T-helper 22 cell (primary cell): Measurements from ENCODE around the gene MAST4.

Experiments used
- DNase-seq: peaks from one replicate; pipeline ENCODE4 v3.0.0-alpha.2; 2020; ENCODE audit warnings: low read depth

MAST4 gene

GRCh38 chr5:66963559-66963971 lies 367.4 kb downstream of the MAST4 start:
- DNase-seq, result no peak

GRCh38 chr5:66966439-66966838 lies 370.2 kb downstream of the MAST4 start:
- no peak for DNase-seq

GRCh38 chr5:66967102-66967501 lies 370.9 kb downstream of the MAST4 start:
- DNase-seq, result no peak

GRCh38 chr5:66967826-66968262 lies 371.7 kb downstream of the MAST4 start:
- no peak for DNase-seq

- no peak for DNase-seq
Measured at GRCh38 chr5:66969484-66969883, 373.3 kb downstream of the MAST4 start.

GRCh38 chr5:66969963-66970362 lies 373.8 kb downstream of the MAST4 start:
- no peak for DNase-seq

- no peak for DNase-seq
Measured at GRCh38 chr5:66972004-66972403, 375.8 kb downstream of the MAST4 start.

GRCh38 chr5:66974256-66974655 lies 378.1 kb downstream of the MAST4 start:
- no peak for DNase-seq

GRCh38 chr5:66976108-66976507 lies 379.9 kb downstream of the MAST4 start:
- DNase-seq, result no peak

- DNase-seq, result no peak
Measured at GRCh38 chr5:66979738-66980137, 383.5 kb downstream of the MAST4 start.

- no peak for DNase-seq
Measured at GRCh38 chr5:66981266-66982055, 385.3 kb downstream of the MAST4 start.

- no peak for DNase-seq
Measured at GRCh38 chr5:66982056-66982387, 385.8 kb downstream of the MAST4 start.

- no peak for DNase-seq
Measured at GRCh38 chr5:66982470-66982869, 386.3 kb downstream of the MAST4 start.

- DNase-seq, result no peak
Measured at GRCh38 chr5:66985417-66985816, 389.2 kb downstream of the MAST4 start.

GRCh38 chr5:66986009-66986408 lies 389.8 kb downstream of the MAST4 start:
- DNase-seq, result no peak

GRCh38 chr5:66986534-66986933 lies 390.3 kb downstream of the MAST4 start:
- DNase-seq, result no peak

GRCh38 chr5:66987126-66987525 lies 390.9 kb downstream of the MAST4 start:
- DNase-seq, result no peak

GRCh38 chr5:66987540-66987939 lies 391.3 kb downstream of the MAST4 start:
- DNase-seq, result no peak

GRCh38 chr5:66987949-66988838 lies 392.0 kb downstream of the MAST4 start:
- DNase-seq, result no peak

- DNase-seq, result no peak
Measured at GRCh38 chr5:66989286-66989685, 393.1 kb downstream of the MAST4 start.

- DNase-seq, result no peak
Measured at GRCh38 chr5:66989781-66990180, 393.6 kb downstream of the MAST4 start.

GRCh38 chr5:66991746-66992145 lies 395.6 kb downstream of the MAST4 start:
- DNase-seq, result no peak

- no peak for DNase-seq
Measured at GRCh38 chr5:66992547-66992946, 396.4 kb downstream of the MAST4 start.
